SK-N-SH treated with all-trans-retinoic acid at 6 μM for 48 hours (cell line): Measurements from ENCODE around the gene RNF103.

Source experiments
- ATAC-seq: fragments of 200-7000 bp; cut with Tn5 transposase; 3 replicates; pipeline ENCODE4 v1.9.1; 2020; ENCODE audit warnings: mild to moderate bottlenecking, moderate library complexity
- ARNTL ChIP-seq: fragments of 450-650 bp; formaldehyde crosslinking; IDR thresholded peaks from 2 replicates; pipeline ENCODE4 v1.5.0; 2020; ENCODE audit warnings: low read depth, mild to moderate bottlenecking, moderate library complexity, borderline replicate concordance
- BACH2 ChIP-seq: fragments of 250-450 bp; sonication (Bioruptor Pico); IDR thresholded peaks from 2 replicates; pipeline ENCODE4 v1.9.0; 2021; ENCODE audit warnings: mild to moderate bottlenecking, borderline replicate concordance
- CSDC2 ChIP-seq: fragments of 250-450 bp; sonication (Bioruptor Pico); IDR thresholded peaks from 2 replicates; pipeline ENCODE4 v1.5.0; 2020; ENCODE audit warnings: mild to moderate bottlenecking, moderate library complexity
- ESRRG ChIP-seq: fragments of 250-450 bp; sonication (Bioruptor Pico); IDR thresholded peaks from 2 replicates; pipeline ENCODE4 v1.6.1; 2021; ENCODE audit warnings: mild to moderate bottlenecking
- GLIS3 ChIP-seq: fragments of 250-450 bp; sonication (Bioruptor Pico); IDR thresholded peaks from 2 replicates; pipeline ENCODE4 v1.5.0; 2020; ENCODE audit warnings: mild to moderate bottlenecking, moderate library complexity
- ISL1 ChIP-seq: fragments of 250-450 bp; sonication (Bioruptor Pico); IDR thresholded peaks from 2 replicates; pipeline ENCODE4 v2.1.2; 2022; ENCODE audit warnings: mild to moderate bottlenecking, moderate library complexity
- OSR1 ChIP-seq: fragments of 250-450 bp; sonication (Bioruptor Pico); IDR thresholded peaks from 2 replicates; pipeline ENCODE4 v1.8.0; 2022; ENCODE audit warnings: moderate library complexity, mild to moderate bottlenecking, inconsistent platforms
- RARB ChIP-seq: fragments of 250-450 bp; sonication (Bioruptor Pico); IDR thresholded peaks from 2 replicates; pipeline ENCODE4 v1.8.0; 2021; ENCODE audit warnings: mild to moderate bottlenecking, moderate library complexity
- SNAI2 ChIP-seq: fragments of 250-450 bp; sonication (Bioruptor Pico); IDR thresholded peaks from 2 replicates; pipeline ENCODE4 v1.5.0; 2020; ENCODE audit warnings: mild to moderate bottlenecking, moderate library complexity
- TCF4 ChIP-seq: fragments of 250-450 bp; sonication (Bioruptor Pico); IDR thresholded peaks from 2 replicates; pipeline ENCODE4 v1.8.0; 2021; ENCODE audit warnings: mild to moderate bottlenecking, moderate library complexity, borderline replicate concordance
- TOX ChIP-seq: fragments of 250-450 bp; sonication (Bioruptor Pico); IDR thresholded peaks from 2 replicates; pipeline ENCODE4 v1.8.0; 2021; ENCODE audit warnings: mild to moderate bottlenecking, moderate library complexity, borderline replicate concordance
- ZC3H10 ChIP-seq: fragments of 250-450 bp; sonication (Bioruptor Pico); IDR thresholded peaks from 2 replicates; pipeline ENCODE4 v1.5.1; 2021; ENCODE audit warnings: mild to moderate bottlenecking, moderate library complexity
- ZFP3 ChIP-seq: fragments of 250-450 bp; sonication (Bioruptor Pico); IDR thresholded peaks from 2 replicates; pipeline ENCODE4 v1.5.0; 2020; ENCODE audit warnings: mild to moderate bottlenecking, moderate library complexity
- ZFP30 ChIP-seq: fragments of 450-650 bp; formaldehyde crosslinking; IDR thresholded peaks from 2 replicates; pipeline ENCODE4 v1.5.0; 2022; ENCODE audit warnings: mild to moderate bottlenecking, moderate library complexity
- ZNF565 ChIP-seq: fragments of 450-650 bp; formaldehyde crosslinking; conservative IDR thresholded peaks from 2 replicates; pipeline ENCODE4 v1.5.0; 2020; ENCODE audit warnings: low read depth, mild to moderate bottlenecking, moderate library complexity
- ZNF70 ChIP-seq: fragments of 450-650 bp; formaldehyde crosslinking; IDR thresholded peaks from 2 replicates; pipeline ENCODE4 v1.5.0; 2020; ENCODE audit warnings: mild to moderate bottlenecking, moderate library complexity
- ZNF8 ChIP-seq: fragments of 450-650 bp; formaldehyde crosslinking; IDR thresholded peaks from 2 replicates; pipeline ENCODE4 v1.5.0; 2020; ENCODE audit warnings: mild to moderate bottlenecking, moderate library complexity
- TF ChIP-seq, protein P1 (sequence below): fragments of 250-450 bp; sonication (Bioruptor Pico); IDR thresholded peaks from 2 replicates; pipeline ENCODE4 v1.8.0; 2021; ENCODE audit warnings: low read depth, mild to moderate bottlenecking, moderate library complexity, borderline replicate concordance
- TF ChIP-seq, protein P2 (sequence below): fragments of 250-450 bp; sonication (Bioruptor Pico); IDR thresholded peaks from 2 replicates; pipeline ENCODE4 v1.5.0; 2020; ENCODE audit warnings: mild to moderate bottlenecking, moderate library complexity
- TF ChIP-seq, protein P3 (sequence below): fragments of 250-450 bp; sonication (Bioruptor Pico); IDR thresholded peaks from 2 replicates; pipeline ENCODE4 v1.8.0; 2020; ENCODE audit warnings: mild to moderate bottlenecking, moderate library complexity, borderline replicate concordance

RNF103 gene

DNA sequence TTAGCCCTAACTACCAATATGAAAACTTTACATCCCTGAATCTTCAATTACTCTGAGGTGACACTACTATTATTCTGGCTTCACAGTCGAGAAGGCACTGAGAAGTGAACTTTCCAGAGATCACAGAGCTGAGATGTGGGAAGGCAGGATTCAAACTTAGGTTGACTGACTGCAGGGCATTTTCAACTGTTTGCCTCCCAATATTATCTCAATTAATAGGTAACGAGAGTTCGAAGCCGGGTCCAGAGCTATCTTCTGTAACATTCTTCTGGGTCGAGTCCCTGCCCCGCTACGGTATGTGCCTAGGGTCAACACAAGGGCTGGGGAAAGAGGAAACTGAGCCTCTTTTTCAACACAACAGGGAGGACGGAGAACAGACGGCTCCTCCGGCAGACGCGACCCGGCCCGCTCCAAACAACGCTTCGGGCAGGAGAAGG, 61.2 kb downstream of the RNF103 start:
- ATAC-seq, result peak; percentile 48
- TF ChIP-seq CSDC2 (no peak), ARNTL (no peak), BACH2 (CRISPR knock-in tag) (no peak), SNAI2 (no peak), ZFP30 (CRISPR knock-in tag) (no peak), ISL1 (CRISPR knock-in tag) (no peak), ZNF70 (CRISPR knock-in tag) (no peak), RARB (CRISPR knock-in tag) (no peak), TOX (CRISPR knock-in tag) (no peak), TCF4 (CRISPR knock-in tag) (no peak), GLIS3 (CRISPR knock-in tag) (no peak), ZNF565 (CRISPR knock-in tag) (no peak)
- TF ChIP-seq, protein P1, sequence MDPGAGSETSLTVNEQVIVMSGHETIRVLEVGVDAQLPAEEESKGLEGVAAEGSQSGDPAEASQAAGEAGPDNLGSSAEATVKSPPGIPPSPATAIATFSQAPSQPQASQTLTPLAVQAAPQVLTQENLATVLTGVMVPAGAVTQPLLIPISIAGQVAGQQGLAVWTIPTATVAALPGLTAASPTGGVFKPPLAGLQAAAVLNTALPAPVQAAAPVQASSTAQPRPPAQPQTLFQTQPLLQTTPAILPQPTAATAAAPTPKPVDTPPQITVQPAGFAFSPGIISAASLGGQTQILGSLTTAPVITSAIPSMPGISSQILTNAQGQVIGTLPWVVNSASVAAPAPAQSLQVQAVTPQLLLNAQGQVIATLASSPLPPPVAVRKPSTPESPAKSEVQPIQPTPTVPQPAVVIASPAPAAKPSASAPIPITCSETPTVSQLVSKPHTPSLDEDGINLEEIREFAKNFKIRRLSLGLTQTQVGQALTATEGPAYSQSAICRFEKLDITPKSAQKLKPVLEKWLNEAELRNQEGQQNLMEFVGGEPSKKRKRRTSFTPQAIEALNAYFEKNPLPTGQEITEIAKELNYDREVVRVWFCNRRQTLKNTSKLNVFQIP (CRISPR knock-in tag), result no peak
- TF ChIP-seq, protein P2, sequence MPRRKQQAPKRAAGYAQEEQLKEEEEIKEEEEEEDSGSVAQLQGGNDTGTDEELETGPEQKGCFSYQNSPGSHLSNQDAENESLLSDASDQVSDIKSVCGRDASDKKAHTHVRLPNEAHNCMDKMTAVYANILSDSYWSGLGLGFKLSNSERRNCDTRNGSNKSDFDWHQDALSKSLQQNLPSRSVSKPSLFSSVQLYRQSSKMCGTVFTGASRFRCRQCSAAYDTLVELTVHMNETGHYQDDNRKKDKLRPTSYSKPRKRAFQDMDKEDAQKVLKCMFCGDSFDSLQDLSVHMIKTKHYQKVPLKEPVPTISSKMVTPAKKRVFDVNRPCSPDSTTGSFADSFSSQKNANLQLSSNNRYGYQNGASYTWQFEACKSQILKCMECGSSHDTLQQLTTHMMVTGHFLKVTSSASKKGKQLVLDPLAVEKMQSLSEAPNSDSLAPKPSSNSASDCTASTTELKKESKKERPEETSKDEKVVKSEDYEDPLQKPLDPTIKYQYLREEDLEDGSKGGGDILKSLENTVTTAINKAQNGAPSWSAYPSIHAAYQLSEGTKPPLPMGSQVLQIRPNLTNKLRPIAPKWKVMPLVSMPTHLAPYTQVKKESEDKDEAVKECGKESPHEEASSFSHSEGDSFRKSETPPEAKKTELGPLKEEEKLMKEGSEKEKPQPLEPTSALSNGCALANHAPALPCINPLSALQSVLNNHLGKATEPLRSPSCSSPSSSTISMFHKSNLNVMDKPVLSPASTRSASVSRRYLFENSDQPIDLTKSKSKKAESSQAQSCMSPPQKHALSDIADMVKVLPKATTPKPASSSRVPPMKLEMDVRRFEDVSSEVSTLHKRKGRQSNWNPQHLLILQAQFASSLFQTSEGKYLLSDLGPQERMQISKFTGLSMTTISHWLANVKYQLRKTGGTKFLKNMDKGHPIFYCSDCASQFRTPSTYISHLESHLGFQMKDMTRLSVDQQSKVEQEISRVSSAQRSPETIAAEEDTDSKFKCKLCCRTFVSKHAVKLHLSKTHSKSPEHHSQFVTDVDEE (CRISPR knock-in tag), result no peak

DNA sequence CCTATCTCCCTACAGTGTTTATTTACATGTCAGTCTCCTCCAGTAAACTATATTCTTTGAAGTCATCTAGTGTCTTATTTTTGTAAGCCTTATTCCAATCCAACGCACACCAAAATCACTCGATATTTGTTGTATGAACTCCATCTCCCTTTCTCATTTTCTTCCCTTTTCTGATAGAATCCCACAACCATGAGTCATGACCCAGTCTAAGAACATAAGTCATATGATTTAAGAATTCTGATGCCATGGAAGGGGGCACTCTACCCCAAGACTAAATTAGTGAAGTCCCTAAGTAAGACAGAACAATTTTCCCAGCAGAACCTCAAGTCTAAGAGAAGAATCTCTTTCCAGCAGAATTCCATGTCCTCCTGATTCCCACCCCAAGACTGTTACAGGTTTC, 65.8 kb downstream of the RNF103 start:
- ATAC-seq, result no peak
- no peak for TF ChIP-seq ZNF70 (CRISPR knock-in tag)
- TF ChIP-seq ESRRG (CRISPR knock-in tag), result no peak
- no peak for TF ChIP-seq BACH2 (CRISPR knock-in tag)
- no peak for TF ChIP-seq SNAI2
- TF ChIP-seq ZNF565 (CRISPR knock-in tag), result no peak

DNA sequence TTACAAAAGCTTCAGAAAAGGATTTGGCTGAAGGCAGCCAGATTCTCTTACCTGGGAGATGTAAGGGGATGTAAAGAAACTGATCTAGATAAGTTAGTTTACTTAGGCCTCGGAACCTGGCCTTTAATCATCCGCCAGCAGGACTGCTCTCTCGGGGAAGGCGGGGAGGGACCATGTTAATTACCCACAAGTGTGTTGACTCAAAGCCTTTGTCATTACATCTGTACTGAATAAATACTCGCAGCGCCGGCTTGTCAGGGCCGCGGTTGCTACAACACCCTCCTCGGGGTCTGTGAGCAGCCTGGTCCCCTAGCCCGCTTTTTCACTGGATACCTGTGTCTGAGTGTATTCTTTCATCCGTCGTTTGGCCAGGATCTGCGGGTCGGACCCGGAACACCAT, 67.2 kb downstream of the RNF103 start:
- TF ChIP-seq, protein P1 (CRISPR knock-in tag), result no peak
- TF ChIP-seq OSR1 (CRISPR knock-in tag) (no peak), ZNF8 (no peak), ARNTL (no peak), SNAI2 (no peak), BACH2 (CRISPR knock-in tag) (no peak), ZNF70 (CRISPR knock-in tag) (no peak), TCF4 (CRISPR knock-in tag) (no peak), ZFP3 (CRISPR knock-in tag) (no peak), ZC3H10 (CRISPR knock-in tag) (no peak), TOX (CRISPR knock-in tag) (no peak), GLIS3 (CRISPR knock-in tag) (no peak), ESRRG (CRISPR knock-in tag) (no peak), ZFP30 (CRISPR knock-in tag) (no peak), RARB (CRISPR knock-in tag) (no peak)
- TF ChIP-seq, protein P3, sequence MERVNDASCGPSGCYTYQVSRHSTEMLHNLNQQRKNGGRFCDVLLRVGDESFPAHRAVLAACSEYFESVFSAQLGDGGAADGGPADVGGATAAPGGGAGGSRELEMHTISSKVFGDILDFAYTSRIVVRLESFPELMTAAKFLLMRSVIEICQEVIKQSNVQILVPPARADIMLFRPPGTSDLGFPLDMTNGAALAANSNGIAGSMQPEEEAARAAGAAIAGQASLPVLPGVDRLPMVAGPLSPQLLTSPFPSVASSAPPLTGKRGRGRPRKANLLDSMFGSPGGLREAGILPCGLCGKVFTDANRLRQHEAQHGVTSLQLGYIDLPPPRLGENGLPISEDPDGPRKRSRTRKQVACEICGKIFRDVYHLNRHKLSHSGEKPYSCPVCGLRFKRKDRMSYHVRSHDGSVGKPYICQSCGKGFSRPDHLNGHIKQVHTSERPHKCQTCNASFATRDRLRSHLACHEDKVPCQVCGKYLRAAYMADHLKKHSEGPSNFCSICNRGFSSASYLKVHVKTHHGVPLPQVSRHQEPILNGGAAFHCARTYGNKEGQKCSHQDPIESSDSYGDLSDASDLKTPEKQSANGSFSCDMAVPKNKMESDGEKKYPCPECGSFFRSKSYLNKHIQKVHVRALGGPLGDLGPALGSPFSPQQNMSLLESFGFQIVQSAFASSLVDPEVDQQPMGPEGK, result no peak
- no peak for ATAC-seq
